ENCODE measurements around the gene MED4. TPM values are rescaled to one million over a fixed set of nuclear protein-coding genes. Genes with fewer than 3 reads are reported as not detected.

The MED4 gene
- total and polyA plus RNA-seq, 8 donors: 7.0 to 68.3 (median 37.9) TPM

DNA sequence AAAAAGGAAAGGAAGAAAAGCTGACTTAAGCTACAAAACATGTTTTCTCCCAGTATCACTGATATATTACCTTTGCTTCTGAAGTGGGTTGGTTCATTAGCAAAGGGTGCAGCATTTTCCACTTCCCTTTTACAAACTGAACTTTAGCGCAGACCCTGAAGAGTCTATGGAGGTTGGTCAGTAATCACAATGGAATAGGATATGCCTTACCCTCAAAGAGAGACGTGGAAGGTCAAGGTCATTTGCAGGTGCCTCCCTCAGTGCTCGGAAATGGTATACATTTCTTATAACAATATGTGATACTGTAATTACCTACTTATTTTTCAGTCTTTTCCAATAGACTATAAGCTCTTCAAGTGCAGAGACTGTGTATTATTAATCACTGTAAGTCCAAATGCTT is 21.9 kb upstream of the MED4 start:
- Histone ChIP-seq H3K4me1 (peaks cover 0 to 20% (median 10%) of the 10 kb centered on the region in 4 donors), H3K9me3 (no peaks in the 10 kb centered on the region), H3K27ac (no peak overlapping the region), H3K36me3 (no peaks in the 10 kb centered on the region), H3K27me3 (no peaks in the 10 kb centered on the region), H3K4me3 (no peak overlapping the region)
- intact Hi-C loops (cut with DNase I; ENCODE audit: low total_unique reads): no loop called here
- no peak for DNase-seq
- TF ChIP-seq POLR2AphosphoS5 (IDR thresholded peaks at IDR 0.05) (no peak), EP300 (IDR thresholded peaks at IDR 0.05) (no peak), POLR2A (IDR thresholded peaks at IDR 0.05) (no peak)
- TF ChIP-seq, protein P1, sequence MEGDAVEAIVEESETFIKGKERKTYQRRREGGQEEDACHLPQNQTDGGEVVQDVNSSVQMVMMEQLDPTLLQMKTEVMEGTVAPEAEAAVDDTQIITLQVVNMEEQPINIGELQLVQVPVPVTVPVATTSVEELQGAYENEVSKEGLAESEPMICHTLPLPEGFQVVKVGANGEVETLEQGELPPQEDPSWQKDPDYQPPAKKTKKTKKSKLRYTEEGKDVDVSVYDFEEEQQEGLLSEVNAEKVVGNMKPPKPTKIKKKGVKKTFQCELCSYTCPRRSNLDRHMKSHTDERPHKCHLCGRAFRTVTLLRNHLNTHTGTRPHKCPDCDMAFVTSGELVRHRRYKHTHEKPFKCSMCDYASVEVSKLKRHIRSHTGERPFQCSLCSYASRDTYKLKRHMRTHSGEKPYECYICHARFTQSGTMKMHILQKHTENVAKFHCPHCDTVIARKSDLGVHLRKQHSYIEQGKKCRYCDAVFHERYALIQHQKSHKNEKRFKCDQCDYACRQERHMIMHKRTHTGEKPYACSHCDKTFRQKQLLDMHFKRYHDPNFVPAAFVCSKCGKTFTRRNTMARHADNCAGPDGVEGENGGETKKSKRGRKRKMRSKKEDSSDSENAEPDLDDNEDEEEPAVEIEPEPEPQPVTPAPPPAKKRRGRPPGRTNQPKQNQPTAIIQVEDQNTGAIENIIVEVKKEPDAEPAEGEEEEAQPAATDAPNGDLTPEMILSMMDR (IDR thresholded peaks at IDR 0.05): no peak
- 46 to 59% (median 48%) methylated on average over 3 of the region's 3 CpGs for WGBS, 5 donors

DNA sequence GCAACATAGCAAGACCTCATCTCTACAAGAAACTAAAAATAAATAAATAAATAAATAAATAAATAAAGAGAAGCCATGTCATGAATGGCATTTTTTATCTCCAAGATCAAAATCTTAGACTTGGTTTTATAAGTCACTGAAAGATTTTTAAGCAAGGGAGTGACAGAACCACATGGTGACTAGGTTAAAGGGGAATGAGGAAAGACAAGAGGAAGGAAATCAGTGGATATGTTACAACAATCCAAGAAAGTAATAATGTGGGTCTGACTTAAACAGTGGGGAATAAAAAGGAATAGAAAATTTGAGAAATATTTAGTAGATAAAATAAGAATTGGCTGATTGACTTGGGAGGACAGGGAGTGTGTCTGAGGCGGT is 18.8 kb upstream of the MED4 start:
- intact Hi-C loops (cut with DNase I; ENCODE audit: low total_unique reads): no loop called here
- no peaks in the 10 kb centered on the region for H3K9me3 ChIP-seq
- WGBS, 5 donors: 92 to 100% (median 93%) methylated on average over 1 of the region's 1 CpG
- no peaks in the 10 kb centered on the region for H3K27me3 ChIP-seq
- no peak overlapping the region for H3K4me3 ChIP-seq
- no peak for DNase-seq
- H3K36me3 ChIP-seq: no peaks in the 10 kb centered on the region
- TF ChIP-seq, protein P1 (IDR thresholded peaks at IDR 0.05): no peak
- TF ChIP-seq POLR2A (IDR thresholded peaks at IDR 0.05): no peak
- TF ChIP-seq POLR2AphosphoS5 (IDR thresholded peaks at IDR 0.05): no peak
- no peak for TF ChIP-seq EP300 (IDR thresholded peaks at IDR 0.05)
- no peak overlapping the region for H3K27ac ChIP-seq
- peaks cover 0 to 14% (median 3%) of the 10 kb centered on the region in 4 donors for H3K4me1 ChIP-seq

- 78 to 83% (median 82%) methylated on average over 5 of the region's 5 CpGs for WGBS, 5 donors
- Histone ChIP-seq H3K4me1 (peaks cover 0 to 14% (median 3%) of the 10 kb centered on the region in 4 donors), H3K27me3 (no peaks in the 10 kb centered on the region), H3K27ac (no peak overlapping the region), H3K36me3 (no peaks in the 10 kb centered on the region), H3K4me3 (no peak overlapping the region), H3K9me3 (no peaks in the 10 kb centered on the region)
- TF ChIP-seq POLR2AphosphoS5 (IDR thresholded peaks at IDR 0.05): no peak
- no peak for TF ChIP-seq EP300 (IDR thresholded peaks at IDR 0.05)
- TF ChIP-seq, protein P1 (IDR thresholded peaks at IDR 0.05): no peak
- TF ChIP-seq POLR2A (IDR thresholded peaks at IDR 0.05): no peak
- no peak for DNase-seq
- intact Hi-C loops (cut with DNase I; ENCODE audit: low total_unique reads): no loop called here
Measured at GRCh38 chr13:48112896-48113755, 18.2 kb upstream of the MED4 start.

DNA sequence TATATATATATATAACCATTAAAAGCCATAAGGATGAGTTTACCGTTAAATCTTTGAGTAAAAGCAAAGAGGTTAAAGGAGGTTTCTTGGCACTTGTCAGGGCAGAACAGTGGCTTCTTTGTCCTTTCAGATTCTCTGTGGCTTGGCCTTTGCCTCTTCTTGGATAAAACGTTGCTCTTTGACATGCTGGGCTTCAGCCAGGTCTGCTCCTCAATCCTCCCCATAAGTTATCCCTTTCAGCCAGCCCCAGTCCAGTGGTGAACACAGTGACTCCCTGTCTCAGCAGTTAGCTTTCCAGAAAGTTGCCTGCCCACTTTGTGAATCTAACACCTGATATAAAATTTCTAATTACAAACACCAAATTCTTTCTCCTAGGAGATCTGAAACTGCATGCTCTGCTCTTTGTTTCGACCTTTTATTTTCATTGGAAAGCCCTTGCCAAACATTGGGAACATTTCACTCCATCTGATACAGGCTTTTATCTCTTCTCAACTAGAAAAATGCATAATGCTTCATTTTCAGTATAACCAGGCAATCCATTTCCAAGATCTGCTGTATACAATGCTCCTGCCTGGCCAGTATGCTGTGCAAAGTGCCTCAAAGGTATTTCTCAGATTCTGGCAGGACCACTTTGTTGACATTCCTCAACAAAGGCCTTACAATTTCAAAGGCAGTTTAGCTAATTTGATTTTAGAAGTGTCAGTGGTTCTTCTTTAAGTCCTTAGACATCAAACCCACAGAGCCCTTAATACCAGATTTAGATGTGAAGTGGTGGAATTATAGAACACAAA is 16.2 kb upstream of the MED4 start:
- peak in 1 of 2 donors; percentile 9 for DNase-seq
- H3K36me3 ChIP-seq: no peaks in the 10 kb centered on the region
- no peaks in the 10 kb centered on the region for H3K9me3 ChIP-seq
- H3K4me3 ChIP-seq: no peak overlapping the region
- H3K4me1 ChIP-seq: peaks cover 0 to 14% (median 3%) of the 10 kb centered on the region in 4 donors
- 12 to 29% (median 25%) methylated on average over 3 of the region's 3 CpGs for WGBS, 5 donors
- TF ChIP-seq POLR2A (IDR thresholded peaks at IDR 0.05): no peak
- TF ChIP-seq, protein P1 (IDR thresholded peaks at IDR 0.05): no peak
- TF ChIP-seq EP300 (IDR thresholded peaks at IDR 0.05): no peak
- no peak for TF ChIP-seq POLR2AphosphoS5 (IDR thresholded peaks at IDR 0.05)
- H3K27me3 ChIP-seq: no peaks in the 10 kb centered on the region
- peak overlapping the region in 2 of 5 donors; percentile 39 to 57 for H3K27ac ChIP-seq
- intact Hi-C loops (cut with DNase I; ENCODE audit: low total_unique reads): no loop called here
